B cell (primary cell): ENCODE results near the gene OSR1. TPM values are rescaled to one million over a fixed set of nuclear protein-coding genes. Genes with fewer than 3 reads are reported as not detected.
"Not testable (repeated sequence)": the region's sequence is repeated elsewhere in the genome, so short reads cannot be mapped to it uniquely, and the experiment has no call there.

Experiments
- ATAC-seq: fragments of 200-7000 bp; cut with Tn5 transposase; one replicate; pipeline ENCODE4 v1.10.0; 2021; ENCODE audit warnings: low read depth, mild to moderate bottlenecking, moderate number of reproducible peaks, moderate library complexity
- CTCF ChIA-PET: fragments of 350-600 bp; sonication (Branson Sonifier 250); formaldehyde crosslinking; loops from one replicate; lab custom pipeline; 2021; ENCODE audit warnings: antibody characterized with exemption, inconsistent platforms; lab: Charles Lee
- POLR2A ChIA-PET: fragments of 350-600 bp; sonication (Branson Sonifier 250); formaldehyde crosslinking; loops from one replicate; lab custom pipeline; 2021; ENCODE audit warnings: antibody characterized with exemption; lab: Charles Lee
- DNase-seq: peaks from one replicate; pipeline ENCODE4 v3.0.0; 2013
- H2AFZ ChIP-seq: 2 replicates; pipeline ENCODE4 v1.6.1; 2012; ENCODE audit warnings: mild to moderate bottlenecking, low read depth, low read length; ENCODE audit not compliant: insufficient read depth, poor library complexity, severe bottlenecking
- H3K27ac ChIP-seq, 2 donors: 1 replicate in 1 of 2; 2 replicates in 1 of 2; pipeline ENCODE4 v1.5.1; 2012 to 2013; ENCODE audit warnings: low read length in 2 of 2, mild to moderate bottlenecking in 2 of 2, moderate library complexity in 1 of 2
- H3K27me3 ChIP-seq, 4 experiments: fragments of 200-600 bp in 1 of 4; sonication (generic) in 1 of 4; replicated peaks in 1 of 4; 1 replicate in 2 of 4; 2 replicates in 2 of 4; pipeline versions ENCODE4 v1.6.1 to v1.7.0; 2013 to 2016; ENCODE audit warnings: low read length in 3 of 4, mild to moderate bottlenecking in 2 of 4, mixed read lengths in 1 of 4, moderate library complexity in 1 of 4; ENCODE audit not compliant: insufficient read depth in 4 of 4, control insufficient read depth in 3 of 4; ENCODE audit errors: control extremely low read depth in 1 of 4
- H3K36me3 ChIP-seq, 2 experiments: replicated peaks in 1 of 2; 1 replicate in 1 of 2; 2 replicates in 1 of 2; pipeline versions ENCODE4 v1.6.1 to v1.7.1; 2013; ENCODE audit warnings: low read length in 1 of 2; ENCODE audit not compliant: insufficient read depth in 2 of 2, control insufficient read depth in 1 of 2; ENCODE audit errors: control extremely low read depth in 1 of 2, extremely low read depth in 1 of 2
- H3K4me1 ChIP-seq, 2 donors: fragments of 200-600 bp in 1 of 2; sonication (generic) in 1 of 2; 1 replicate in 1 of 2; 2 replicates in 1 of 2; pipeline versions ENCODE4 v1.5.1 to v1.6.1; 2013 to 2017; ENCODE audit warnings: low read length in 2 of 2; ENCODE audit not compliant: control insufficient read depth in 2 of 2, insufficient read depth in 2 of 2
- H3K4me2 ChIP-seq: replicated peaks from 2 replicates; pipeline ENCODE3; 2012; ENCODE audit warnings: mild to moderate bottlenecking, low read depth, low read length; ENCODE audit not compliant: poor library complexity, severe bottlenecking
- H3K4me3 ChIP-seq, 5 experiments: fragments of 200-600 bp in 1 of 5; sonication (generic) in 1 of 5; 1 replicate in 3 of 5; 2 replicates in 2 of 5; pipeline versions ENCODE4 v1.5.1 to v1.7.0; 2011 to 2016; ENCODE audit warnings: low read length in 4 of 5, mild to moderate bottlenecking in 4 of 5, low read depth in 2 of 5, control low read depth in 1 of 5, moderate library complexity in 1 of 5; ENCODE audit not compliant: insufficient read depth in 1 of 5; ENCODE audit errors: control extremely low read depth in 1 of 5, extremely low read depth in 1 of 5
- H3K79me2 ChIP-seq: fragments of 200-600 bp; sonication (generic); one replicate; pipeline ENCODE4 v1.6.0; 2016; ENCODE audit warnings: low read length; ENCODE audit not compliant: control insufficient read depth, insufficient read depth
- H3K9ac ChIP-seq: fragments of 200-600 bp; sonication (generic); 2 replicates; pipeline ENCODE4 v1.6.1; 2017; ENCODE audit warnings: mild to moderate bottlenecking, low read length, moderate library complexity
- H3K9me3 ChIP-seq, 3 donors: one replicate each; pipeline versions ENCODE4 v1.6.1 to v1.7.1; 2013; ENCODE audit warnings: low read length in 2 of 3; ENCODE audit not compliant: control insufficient read depth in 2 of 3, insufficient read depth in 1 of 3; ENCODE audit errors: control extremely low read depth in 1 of 3
- H4K20me1 ChIP-seq: 2 replicates; pipeline ENCODE4 v1.6.0; 2012; ENCODE audit warnings: mild to moderate bottlenecking, low read length; ENCODE audit not compliant: insufficient read depth, control insufficient read depth, poor library complexity, severe bottlenecking
- H3K27ac Mint-ChIP-seq: one replicate; pipeline ENCODE4 v1.8.0; 2021; ENCODE audit warnings: mixed read lengths
- H3K27me3 Mint-ChIP-seq: one replicate; pipeline ENCODE4 v1.8.0; 2021; ENCODE audit warnings: mixed read lengths
- H3K4me1 Mint-ChIP-seq: one replicate; pipeline ENCODE4 v1.8.0; 2021; ENCODE audit warnings: mixed read lengths
- H3K4me3 Mint-ChIP-seq: one replicate; pipeline ENCODE4 v1.8.0; 2021; ENCODE audit warnings: mixed read lengths
- H3K9me3 Mint-ChIP-seq: one replicate; pipeline ENCODE4 v1.8.0; 2022; ENCODE audit warnings: mixed read lengths; ENCODE audit not compliant: insufficient read depth
- WGBS: methylation state at CpG from one replicate; pipeline ENCODE4 v1.1.5; 2013; ENCODE audit warnings: missing lambda C conversion rate; ENCODE audit not compliant: insufficient coverage; 5-methylcytosine and 5-hydroxymethylcytosine counted together
- intact Hi-C: fragments of 100-400 bp; cut with micrococcal nuclease; formaldehyde crosslinking; loops from one replicate; pipeline ENCODE4 v1.10.0; 2022
- polyA plus RNA-seq: library from polyadenylated mRNA; depleted of rRNA; stranded (reverse); fragments of >200 nt; gene quantifications from 2 replicates; pipeline ENCODE4 v1.2.3, GENCODE V29; 2012
- total RNA-seq, 2 donors: library from RNA; stranded (reverse); fragments of 120-200 nt in 1 of 2; gene quantifications; 1 replicate in 1 of 2; 2 replicates in 1 of 2; pipeline versions ENCODE4 v1.2.3 to v1.2.4, GENCODE V29; 2013 to 2022
- TF ChIP-seq, protein P1 (sequence below): fragments of 200-600 bp; IDR thresholded peaks from one replicate; pipeline ENCODE4 v1.8.0; 2022; ENCODE audit warnings: antibody characterized with exemption, mild to moderate bottlenecking

The OSR1 gene
- total and polyA plus RNA-seq, 2 donors (not counting 1 experiment from before 2014, with no cell fraction given), result not detected

DNA sequence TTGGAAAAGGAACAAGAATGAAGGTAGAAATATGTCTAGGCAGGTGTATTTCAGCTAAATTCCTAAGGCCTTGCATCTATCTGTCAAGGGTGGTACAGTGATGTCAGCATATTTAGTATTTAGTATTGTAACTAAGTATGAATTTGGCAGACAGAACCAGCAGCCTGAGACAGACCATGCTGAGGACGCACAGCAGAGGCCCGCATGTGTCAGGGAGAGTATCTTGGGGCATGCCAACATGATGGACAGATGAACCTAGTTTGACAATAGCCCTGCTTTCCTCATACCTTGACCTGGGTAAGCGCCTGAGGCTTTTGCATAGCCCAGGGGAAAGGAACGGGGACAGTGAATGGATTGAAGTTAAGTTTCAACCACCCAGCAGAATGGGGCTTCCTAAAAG lies 33.8 kb upstream of the OSR1 start:
- H3K27ac Mint-ChIP-seq, result no peak overlapping the region
- Histone ChIP-seq H3K79me2 (no peaks in the 10 kb centered on the region), H2AFZ (no peak overlapping the region), H3K4me2 (no peak overlapping the region), H4K20me1 (no peaks in the 10 kb centered on the region), H3K4me3 (no peak overlapping the region), H3K9me3 (no peaks in the 10 kb centered on the region), H3K4me1 (no peaks in the 10 kb centered on the region), H3K27ac (no peak overlapping the region), H3K9ac (no peak overlapping the region), H3K27me3 (peaks cover 0 to 3% (median 0%) of the 10 kb centered on the region in 4 experiments), H3K36me3 (no peaks in the 10 kb centered on the region)
- ChIA-PET POLR2A (no interaction called here), CTCF (no interaction called here)
- intact Hi-C loops, result no loop called here
- no peaks in the 10 kb centered on the region for H3K4me1 Mint-ChIP-seq
- H3K9me3 Mint-ChIP-seq, result peaks cover 2% of the 10 kb centered on the region
- H3K4me3 Mint-ChIP-seq, result no peak overlapping the region
- ATAC-seq, result no peak
- DNase-seq, result no peak
- TF ChIP-seq, protein P1, sequence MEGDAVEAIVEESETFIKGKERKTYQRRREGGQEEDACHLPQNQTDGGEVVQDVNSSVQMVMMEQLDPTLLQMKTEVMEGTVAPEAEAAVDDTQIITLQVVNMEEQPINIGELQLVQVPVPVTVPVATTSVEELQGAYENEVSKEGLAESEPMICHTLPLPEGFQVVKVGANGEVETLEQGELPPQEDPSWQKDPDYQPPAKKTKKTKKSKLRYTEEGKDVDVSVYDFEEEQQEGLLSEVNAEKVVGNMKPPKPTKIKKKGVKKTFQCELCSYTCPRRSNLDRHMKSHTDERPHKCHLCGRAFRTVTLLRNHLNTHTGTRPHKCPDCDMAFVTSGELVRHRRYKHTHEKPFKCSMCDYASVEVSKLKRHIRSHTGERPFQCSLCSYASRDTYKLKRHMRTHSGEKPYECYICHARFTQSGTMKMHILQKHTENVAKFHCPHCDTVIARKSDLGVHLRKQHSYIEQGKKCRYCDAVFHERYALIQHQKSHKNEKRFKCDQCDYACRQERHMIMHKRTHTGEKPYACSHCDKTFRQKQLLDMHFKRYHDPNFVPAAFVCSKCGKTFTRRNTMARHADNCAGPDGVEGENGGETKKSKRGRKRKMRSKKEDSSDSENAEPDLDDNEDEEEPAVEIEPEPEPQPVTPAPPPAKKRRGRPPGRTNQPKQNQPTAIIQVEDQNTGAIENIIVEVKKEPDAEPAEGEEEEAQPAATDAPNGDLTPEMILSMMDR, result no peak
- H3K27me3 Mint-ChIP-seq, result peaks cover 30% of the 10 kb centered on the region
- 94% methylated on average over 2 of the region's 4 CpGs for WGBS

GRCh38 chr2:19389469-19389868 lies 31.0 kb upstream of the OSR1 start:
- CTCF ChIA-PET, H2AFZ ChIP-seq: not testable (repeated sequence)
- H3K27me3 Mint-ChIP-seq, result peaks cover 15% of the 10 kb centered on the region

More at GRCh38 chr2:19389469-19389868, 31.0 kb upstream of the OSR1 start:
- POLR2A ChIA-PET, intact Hi-C loops, H4K20me1 ChIP-seq, H3K4me3 ChIP-seq, H3K9ac ChIP-seq, H3K79me2 ChIP-seq, H3K27ac Mint-ChIP-seq, H3K36me3 ChIP-seq, H3K4me2 ChIP-seq, H3K4me1 ChIP-seq, ATAC-seq, H3K4me1 Mint-ChIP-seq, H3K27me3 ChIP-seq, DNase-seq, H3K27ac ChIP-seq, H3K9me3 ChIP-seq, H3K9me3 Mint-ChIP-seq, H3K4me3 Mint-ChIP-seq: not testable (repeated sequence)
- WGBS, result 86% methylated on average over 4 of the region's 7 CpGs
